Right lobe of liver (tissue), 6 donors: ENCODE data around the gene RASSF10. TPM values are rescaled to one million over a fixed set of nuclear protein-coding genes. Genes with fewer than 3 reads are reported as not detected.

Experiments used
- ATAC-seq, 4 donors: fragments of 200-7000 bp; cut with Tn5 transposase; one replicate each; pipeline ENCODE4 v1.9.1; 2020; ENCODE audit warnings: mild to moderate bottlenecking in 4 of 4, moderate library complexity in 4 of 4
- DNase-seq, 3 donors: peaks; one replicate each; pipeline ENCODE4 v3.0.0-alpha.2; 2020
- H3K27ac ChIP-seq, 3 donors: fragments of 200-600 bp; one replicate each; pipeline ENCODE4 v1.8.0; 2022
- H3K27me3 ChIP-seq, 2 donors: fragments of 200-600 bp; one replicate each; pipeline ENCODE4 v1.8.0; 2022
- H3K36me3 ChIP-seq, 4 donors: fragments of 200-600 bp; sonication (generic) in 1 of 4; one replicate each; pipeline versions ENCODE4 v1.5.1 to v1.8.0; 2017 to 2022; ENCODE audit warnings: control low read depth in 1 of 4
- H3K4me1 ChIP-seq, 4 donors: fragments of 200-600 bp; sonication (generic) in 1 of 4; one replicate each; pipeline versions ENCODE4 v1.5.1 to v1.8.0; 2017 to 2022; ENCODE audit warnings: control low read depth in 1 of 4
- H3K4me3 ChIP-seq, 3 donors: fragments of 200-600 bp; one replicate each; pipeline ENCODE4 v1.8.0; 2022
- H3K9me3 ChIP-seq, 4 donors: fragments of 200-600 bp; sonication (generic) in 1 of 4; one replicate each; pipeline versions ENCODE4 v1.5.1 to v1.8.0; 2017 to 2022; ENCODE audit warnings: control low read depth in 1 of 4
- CTCF ChIP-seq, 4 donors: fragments of 200-600 bp in 3 of 4; fragments of 450-650 bp in 1 of 4; IDR thresholded peaks; one replicate each; pipeline versions ENCODE4 v1.5.1 to v1.8.0; 2016 to 2022; ENCODE audit warnings: antibody characterized with exemption in 4 of 4, mild to moderate bottlenecking in 2 of 4
- POLR2A ChIP-seq: fragments of 450-650 bp; IDR thresholded peaks from one replicate; pipeline ENCODE4 v1.6.1; 2017; ENCODE audit warnings: antibody characterized with exemption, mild to moderate bottlenecking
- WGBS: methylation state at CpG from one replicate; pipeline ENCODE4 v1.1.6; 2018; ENCODE audit warnings: low coverage, low lambda C conversion rate; ENCODE audit not compliant: insufficient coverage; ENCODE audit errors: missing lambda C conversion rate; 5-methylcytosine and 5-hydroxymethylcytosine counted together
- intact Hi-C, 2 donors: fragments of 100-400 bp; cut with DNase I; formaldehyde crosslinking; loops; one replicate each; pipeline versions ENCODE4 v1.11.2 to v1.14.1; 2022
- total RNA-seq, 6 experiments: library from RNA; depleted of rRNA in 2 of 6; stranded (reverse); fragments of >200 nt in 2 of 6; fragmentation: NEBNext Ultra II Directional in 3 of 6; extraction: Animal tissue kit (Norgen Biotek cat#: 25700) in 3 of 6; gene quantifications; one replicate each; pipeline versions ENCODE4 v1.1.0 to v1.2.4, GENCODE V29; 2016 to 2023
- donor health status: DM: no; HTN: yes; CAD: no.
- donor health status: DM: no; HTN: no; CAD: no.
- donor health status: DM: no; HTN: no; CAD: no.
- donor health status: DM: no; HTN: yes; CAD: no.
- donor health status: DM: no; HTN: yes; CAD: no.

Gene RASSF10
- total RNA-seq, 6 experiments from 2014 or later, result 0.11 to 0.49 TPM; not detected in 4

GRCh38 chr11:13016415-13016814 lies 7.3 kb downstream of the RASSF10 start:
- Histone ChIP-seq H3K4me3 (no peak overlapping the region), H3K4me1 (peaks cover 0 to 13% (median 4%) of the 10 kb centered on the region in 4 donors), H3K27ac (no peak overlapping the region), H3K27me3 (peaks cover 11 to 23% of the 10 kb centered on the region in 2 donors), H3K9me3 (no peaks in the 10 kb centered on the region), H3K36me3 (no peaks in the 10 kb centered on the region)
- intact Hi-C loops, result no loop called here
- ATAC-seq (no peak), DNase-seq (no peak)
- TF ChIP-seq POLR2A (no peak), CTCF (IDR thresholded peaks at IDR 0.05) (no peak)

GRCh38 chr11:13019313-13019712 lies 10.2 kb downstream of the RASSF10 start:
- H3K4me1 ChIP-seq, result peaks cover 0 to 3% (median 0%) of the 10 kb centered on the region in 4 donors
- intact Hi-C loops, result no loop called here
- no peak overlapping the region for H3K27ac ChIP-seq
- WGBS, result 67% methylated on average over 4 of the region's 4 CpGs
- no peaks in the 10 kb centered on the region for H3K36me3 ChIP-seq
- no peaks in the 10 kb centered on the region for H3K9me3 ChIP-seq
- DNase-seq (no peak), ATAC-seq (no peak)
- TF ChIP-seq CTCF (IDR thresholded peaks at IDR 0.05), result no peak
- no peak for TF ChIP-seq POLR2A
- no peak overlapping the region for H3K4me3 ChIP-seq
- H3K27me3 ChIP-seq, result peaks cover 8 to 11% of the 10 kb centered on the region in 2 donors

- TF ChIP-seq POLR2A (no peak), CTCF (IDR thresholded peaks at IDR 0.05) (no peak)
- peaks cover 0 to 3% (median 0%) of the 10 kb centered on the region in 4 donors for H3K4me1 ChIP-seq
- H3K36me3 ChIP-seq, result no peaks in the 10 kb centered on the region
- no peak for DNase-seq
- peak; percentile 67 to 90 (median 74) for ATAC-seq
- intact Hi-C loops, result no loop called here
- no peak overlapping the region for H3K4me3 ChIP-seq
- no peaks in the 10 kb centered on the region for H3K9me3 ChIP-seq
- no peak overlapping the region for H3K27ac ChIP-seq
- WGBS, result 49% methylated on average over 5 of the region's 5 CpGs
- no peaks in the 10 kb centered on the region for H3K27me3 ChIP-seq
These were observed 14.3 kb downstream of the RASSF10 start for GRCh38 chr11:13023423-13023822.

GRCh38 chr11:13026722-13027121 lies 17.6 kb downstream of the RASSF10 start:
- peaks cover 0 to 3% (median 0%) of the 10 kb centered on the region in 4 donors for H3K4me1 ChIP-seq
- intact Hi-C loops, result no loop called here
- TF ChIP-seq POLR2A (no peak), CTCF (IDR thresholded peaks at IDR 0.05) (no peak)
- no peak overlapping the region for H3K4me3 ChIP-seq
- H3K36me3 ChIP-seq, result no peaks in the 10 kb centered on the region
- WGBS, result 83% methylated on average over 4 of the region's 4 CpGs
- DNase-seq (no peak), ATAC-seq (no peak)
- H3K9me3 ChIP-seq, result no peaks in the 10 kb centered on the region
- no peak overlapping the region for H3K27ac ChIP-seq
- no peaks in the 10 kb centered on the region for H3K27me3 ChIP-seq

GRCh38 chr11:13028322-13028721 lies 19.2 kb downstream of the RASSF10 start:
- no peaks in the 10 kb centered on the region for H3K27me3 ChIP-seq
- H3K36me3 ChIP-seq, result no peaks in the 10 kb centered on the region
- no peak overlapping the region for H3K4me3 ChIP-seq
- no peak overlapping the region for H3K27ac ChIP-seq
- intact Hi-C loops, result no loop called here
- DNase-seq, result no peak
- no peaks in the 10 kb centered on the region for H3K9me3 ChIP-seq
- no peaks in the 10 kb centered on the region for H3K4me1 ChIP-seq
- WGBS, result 62% methylated on average over 3 of the region's 3 CpGs
- ATAC-seq, result no peak
- TF ChIP-seq CTCF (IDR thresholded peaks at IDR 0.05) (no peak), POLR2A (no peak)
